Endothelial cell (in vitro differentiated cells): Measurements from ENCODE around the gene NEGR1. TPM values are rescaled to one million over a fixed set of nuclear protein-coding genes. Genes with fewer than 3 reads are reported as not detected.

Experiments
- DNase-seq: peaks from one replicate; pipeline ENCODE4 v3.0.0; 2021; ENCODE audit warnings: low spot score
- H3K27ac Mint-ChIP-seq: one replicate; pipeline ENCODE4 v1.8.0; 2021; ENCODE audit warnings: mixed read lengths, inconsistent platforms; ENCODE audit not compliant: unreplicated experiment
- H3K27me3 Mint-ChIP-seq: one replicate; pipeline ENCODE4 v1.8.0; 2021; ENCODE audit warnings: mild to moderate bottlenecking, moderate library complexity, mixed read lengths, inconsistent platforms; ENCODE audit not compliant: unreplicated experiment
- H3K36me3 Mint-ChIP-seq: one replicate; pipeline ENCODE4 v1.8.0; 2021; ENCODE audit warnings: mild to moderate bottlenecking, low read depth, mixed read lengths, inconsistent platforms; ENCODE audit not compliant: unreplicated experiment
- H3K4me1 Mint-ChIP-seq: one replicate; pipeline ENCODE4 v1.8.0; 2021; ENCODE audit warnings: mild to moderate bottlenecking, mixed read lengths, inconsistent platforms; ENCODE audit not compliant: unreplicated experiment
- H3K4me3 Mint-ChIP-seq: one replicate; pipeline ENCODE4 v1.8.0; 2021; ENCODE audit warnings: mild to moderate bottlenecking, mixed read lengths, inconsistent platforms; ENCODE audit not compliant: unreplicated experiment
- H3K9me3 Mint-ChIP-seq: one replicate; pipeline ENCODE4 v1.8.0; 2021; ENCODE audit warnings: mixed read lengths, inconsistent platforms; ENCODE audit not compliant: unreplicated experiment
- CTCF ChIP-seq: fragments of 200-600 bp; sonication (generic); IDR thresholded peaks from one replicate; pipeline ENCODE4 v1.5.0; 2021; ENCODE audit warnings: antibody characterized with exemption; ENCODE audit not compliant: unreplicated experiment
- total RNA-seq: library from RNA; stranded (reverse); fragmentation: NEBNext Ultra II Directional; extraction: Animal tissue kit (Norgen Biotek cat#: 25700); gene quantifications from one replicate; pipeline ENCODE4 v1.2.1, GENCODE V29; 2021; ENCODE audit not compliant: unreplicated experiment

NEGR1 gene
- total RNA-seq, 1 donor from 2014 or later = 2.9 TPM

- Mint-ChIP-seq H3K27ac (no peak overlapping the region), H3K27me3 (no peaks in the 10 kb centered on the region), H3K4me1 (no peaks in the 10 kb centered on the region), H3K4me3 (no peak overlapping the region), H3K9me3 (no peaks in the 10 kb centered on the region), H3K36me3 (no peaks in the 10 kb centered on the region)
- no peak for DNase-seq
- no peak for TF ChIP-seq CTCF
Measured at GRCh38 chr1:71572038-71572437, 710.3 kb downstream of the NEGR1 start.

GRCh38 chr1:71566413-71566812, 715.9 kb downstream of the NEGR1 start:
- no peak overlapping the region for H3K4me3 Mint-ChIP-seq
- H3K4me1 Mint-ChIP-seq = no peaks in the 10 kb centered on the region
- H3K9me3 Mint-ChIP-seq = no peaks in the 10 kb centered on the region
- H3K36me3 Mint-ChIP-seq = no peaks in the 10 kb centered on the region
- TF ChIP-seq CTCF = no peak
- no peak for DNase-seq
- H3K27me3 Mint-ChIP-seq = no peaks in the 10 kb centered on the region
- no peak overlapping the region for H3K27ac Mint-ChIP-seq

- Mint-ChIP-seq H3K27me3 (no peaks in the 10 kb centered on the region), H3K27ac (no peak overlapping the region), H3K9me3 (no peaks in the 10 kb centered on the region), H3K36me3 (no peaks in the 10 kb centered on the region), H3K4me3 (no peak overlapping the region), H3K4me1 (no peaks in the 10 kb centered on the region)
- no peak for DNase-seq
- no peak for TF ChIP-seq CTCF
Measured at GRCh38 chr1:71565831-71566230, 716.5 kb downstream of the NEGR1 start.

GRCh38 chr1:71565262-71565661, 717.1 kb downstream of the NEGR1 start:
- Mint-ChIP-seq H3K36me3 (no peaks in the 10 kb centered on the region), H3K27ac (no peak overlapping the region), H3K4me1 (no peaks in the 10 kb centered on the region), H3K27me3 (no peaks in the 10 kb centered on the region), H3K4me3 (no peak overlapping the region), H3K9me3 (no peaks in the 10 kb centered on the region)
- no peak for DNase-seq
- no peak for TF ChIP-seq CTCF

- H3K4me3 Mint-ChIP-seq = no peak overlapping the region
- no peaks in the 10 kb centered on the region for H3K4me1 Mint-ChIP-seq
- H3K27ac Mint-ChIP-seq = no peak overlapping the region
- no peaks in the 10 kb centered on the region for H3K36me3 Mint-ChIP-seq
- DNase-seq = no peak
- no peaks in the 10 kb centered on the region for H3K27me3 Mint-ChIP-seq
- H3K9me3 Mint-ChIP-seq = no peaks in the 10 kb centered on the region
- no peak for TF ChIP-seq CTCF
Measured at GRCh38 chr1:71562298-71562697, 720.0 kb downstream of the NEGR1 start.
